ENCODE data around the gene CPS1. TPM values are rescaled to one million over a fixed set of nuclear protein-coding genes. Genes with fewer than 3 reads are reported as not detected.

The CPS1 gene
- total RNA-seq, 1 experiment from 2014 or later = 0.84 TPM

- Histone ChIP-seq H3K4me3 (ENCODE audit: low read depth, low read length) (no peak overlapping the region), H3K9me3 (no peaks in the 10 kb centered on the region), H3K4me1 (no peaks in the 10 kb centered on the region), H3K36me3 (ENCODE audit: control insufficient read depth, insufficient read depth, low read length) (no peaks in the 10 kb centered on the region), H3K27me3 (replicated peaks; ENCODE audit: control insufficient read depth, insufficient read depth, low read length) (no peaks in the 10 kb centered on the region; the same call in 1 of the 2 replicates)
- no peak overlapping the region for H3K4me3 Mint-ChIP-seq (ENCODE audit: unreplicated experiment)
- H3K9me3 Mint-ChIP-seq (ENCODE audit: unreplicated experiment) = no peaks in the 10 kb centered on the region
- BruUV-seq (replicated peaks) = no TSS peak
- peaks cover 4% of the 10 kb centered on the region for H3K27me3 Mint-ChIP-seq (ENCODE audit: insufficient read depth, unreplicated experiment)
- H3K27ac Mint-ChIP-seq (ENCODE audit: unreplicated experiment) = no peak overlapping the region
- no peak for TF ChIP-seq CTCF (IDR thresholded peaks at IDR 0.05; ENCODE audit: insufficient read depth in 1 of 2, low read depth in 1 of 2, low read length in 1 of 2, severe bottlenecking in 1 of 2, unreplicated experiment in 1 of 2)
- POLR2A ChIA-PET = no interaction called here
- no peaks in the 10 kb centered on the region for H3K36me3 Mint-ChIP-seq (ENCODE audit: insufficient read depth, unreplicated experiment)
- peaks cover 6% of the 10 kb centered on the region for H3K4me1 Mint-ChIP-seq (ENCODE audit: low read depth, unreplicated experiment)
- no peak for DNase-seq
- intact Hi-C loops (cut with micrococcal nuclease; ENCODE audit: unreplicated experiment) = no loop called here
- CTCF ChIA-PET = no interaction called here
Observed at GRCh38 chr2:210541290-210541902, 15.0 kb upstream of the CPS1 start.

- no peak overlapping the region for H3K4me3 ChIP-seq (ENCODE audit: low read depth, low read length)
- intact Hi-C loops (cut with micrococcal nuclease; ENCODE audit: unreplicated experiment) = no loop called here
- ChIA-PET POLR2A (no interaction called here), CTCF (no interaction called here)
- Mint-ChIP-seq H3K27ac (ENCODE audit: unreplicated experiment) (no peak overlapping the region), H3K27me3 (ENCODE audit: insufficient read depth, unreplicated experiment) (peaks cover 4% of the 10 kb centered on the region), H3K36me3 (ENCODE audit: insufficient read depth, unreplicated experiment) (no peaks in the 10 kb centered on the region), H3K4me3 (ENCODE audit: unreplicated experiment) (no peak overlapping the region), H3K4me1 (ENCODE audit: low read depth, unreplicated experiment) (peaks cover 13% of the 10 kb centered on the region), H3K9me3 (ENCODE audit: unreplicated experiment) (no peaks in the 10 kb centered on the region)
- no peaks in the 10 kb centered on the region for H3K4me1 ChIP-seq
- no peak for TF ChIP-seq CTCF (IDR thresholded peaks at IDR 0.05; ENCODE audit: insufficient read depth in 1 of 2, low read depth in 1 of 2, low read length in 1 of 2, severe bottlenecking in 1 of 2, unreplicated experiment in 1 of 2)
- no peaks in the 10 kb centered on the region; the same call in 1 of the 2 replicates for H3K27me3 ChIP-seq (replicated peaks; ENCODE audit: control insufficient read depth, insufficient read depth, low read length)
- no peak for DNase-seq
- BruUV-seq (replicated peaks) = no TSS peak
- H3K36me3 ChIP-seq (ENCODE audit: control insufficient read depth, insufficient read depth, low read length) = no peaks in the 10 kb centered on the region
- no peaks in the 10 kb centered on the region for H3K9me3 ChIP-seq
Observed at GRCh38 chr2:210544007-210544590, 12.3 kb upstream of the CPS1 start.

- intact Hi-C loops (cut with micrococcal nuclease; ENCODE audit: unreplicated experiment) = no loop called here
- no peak overlapping the region for H3K4me3 ChIP-seq (ENCODE audit: low read depth, low read length)
- no peaks in the 10 kb centered on the region for H3K27me3 ChIP-seq (replicated peaks; ENCODE audit: control insufficient read depth, insufficient read depth, low read length)
- no peak for TF ChIP-seq CTCF (IDR thresholded peaks at IDR 0.05; ENCODE audit: insufficient read depth in 1 of 2, low read depth in 1 of 2, low read length in 1 of 2, severe bottlenecking in 1 of 2, unreplicated experiment in 1 of 2)
- no peak overlapping the region for H3K27ac Mint-ChIP-seq (ENCODE audit: unreplicated experiment)
- H3K36me3 Mint-ChIP-seq (ENCODE audit: insufficient read depth, unreplicated experiment) = no peaks in the 10 kb centered on the region
- ChIA-PET CTCF (no interaction called here), POLR2A (no interaction called here)
- peaks cover 12% of the 10 kb centered on the region for H3K4me1 Mint-ChIP-seq (ENCODE audit: low read depth, unreplicated experiment)
- no peak for DNase-seq
- H3K4me1 ChIP-seq = no peaks in the 10 kb centered on the region
- BruUV-seq (replicated peaks) = no TSS peak
- no peaks in the 10 kb centered on the region for H3K36me3 ChIP-seq (ENCODE audit: control insufficient read depth, insufficient read depth, low read length)
- no peak overlapping the region for H3K4me3 Mint-ChIP-seq (ENCODE audit: unreplicated experiment)
- H3K9me3 ChIP-seq = no peaks in the 10 kb centered on the region
- H3K27me3 Mint-ChIP-seq (ENCODE audit: insufficient read depth, unreplicated experiment) = peaks cover 3% of the 10 kb centered on the region
- H3K9me3 Mint-ChIP-seq (ENCODE audit: unreplicated experiment) = no peaks in the 10 kb centered on the region
Observed at GRCh38 chr2:210544831-210545230, 11.6 kb upstream of the CPS1 start.

Data from Caco-2 (cell line).